Measurements from ENCODE around the gene DNAJC5.
"Not testable (repeated sequence)": the region's sequence is repeated elsewhere in the genome, so short reads cannot be mapped to it uniquely, and the experiment has no call there.

The DNAJC5 gene

GRCh38 chr20:63894358-63895201 lies at the start of gene DNAJC5:
Gene DNAJC5 (plus strand): TSS chr20:63895126. CDS start chr20:63928346, 33,220 bp downstream.
- peak; percentile 97 for DNase-seq

- DNase-seq: no peak
Measured at GRCh38 chr20:63846128-63846771, 48.7 kb upstream of the DNAJC5 start.

- no peak for DNase-seq
Measured at GRCh38 chr20:63846888-63847236, 48.1 kb upstream of the DNAJC5 start.

DNA sequence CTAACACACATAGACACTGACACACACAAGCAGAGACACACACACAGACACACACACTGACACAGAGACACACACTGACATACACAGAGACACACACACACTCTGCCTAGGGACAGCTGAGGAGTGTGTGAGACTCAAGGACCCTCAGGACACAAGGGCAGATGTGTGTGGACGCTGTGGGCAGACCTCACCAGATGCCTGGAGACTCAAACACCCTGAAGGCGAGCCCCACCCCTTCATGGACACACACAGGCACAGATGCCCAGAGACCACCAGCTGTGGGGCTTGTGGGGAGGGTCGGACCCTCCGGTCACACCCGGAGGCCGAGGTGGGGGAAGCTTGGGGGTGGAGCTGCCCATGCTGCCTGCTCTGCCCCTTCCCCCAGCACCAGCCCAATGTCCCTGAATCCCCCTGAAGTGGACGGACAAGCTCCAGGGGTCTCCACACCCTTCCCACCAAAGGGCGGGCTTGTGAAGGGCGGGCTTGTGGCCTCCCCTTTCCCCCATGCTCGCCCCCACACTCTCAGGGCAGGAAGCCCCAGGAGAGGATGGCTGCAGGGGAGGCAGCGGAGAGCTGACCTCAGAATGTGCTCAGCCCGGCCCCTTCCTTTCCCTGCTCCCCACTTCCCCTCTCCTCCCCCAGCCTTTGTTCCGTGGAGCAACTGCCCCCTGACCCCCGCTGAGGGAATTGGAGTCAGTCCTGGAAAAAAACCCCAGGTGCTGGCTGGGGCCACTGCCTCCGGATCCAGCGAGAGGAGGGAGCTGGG lies 47.5 kb upstream of the DNAJC5 start:
- DNase-seq: no peak

GRCh38 chr20:63848003-63848911 lies 46.7 kb upstream of the DNAJC5 start:
- no peak for DNase-seq

- DNase-seq: peak; percentile 77
Measured at GRCh38 chr20:63850689-63851547, 44.0 kb upstream of the DNAJC5 start.

GRCh38 chr20:63851548-63851943 lies 43.4 kb upstream of the DNAJC5 start:
- DNase-seq: not testable (repeated sequence)

GRCh38 chr20:63853733-63854068 lies 41.2 kb upstream of the DNAJC5 start:
- DNase-seq: not testable (repeated sequence)

DNA sequence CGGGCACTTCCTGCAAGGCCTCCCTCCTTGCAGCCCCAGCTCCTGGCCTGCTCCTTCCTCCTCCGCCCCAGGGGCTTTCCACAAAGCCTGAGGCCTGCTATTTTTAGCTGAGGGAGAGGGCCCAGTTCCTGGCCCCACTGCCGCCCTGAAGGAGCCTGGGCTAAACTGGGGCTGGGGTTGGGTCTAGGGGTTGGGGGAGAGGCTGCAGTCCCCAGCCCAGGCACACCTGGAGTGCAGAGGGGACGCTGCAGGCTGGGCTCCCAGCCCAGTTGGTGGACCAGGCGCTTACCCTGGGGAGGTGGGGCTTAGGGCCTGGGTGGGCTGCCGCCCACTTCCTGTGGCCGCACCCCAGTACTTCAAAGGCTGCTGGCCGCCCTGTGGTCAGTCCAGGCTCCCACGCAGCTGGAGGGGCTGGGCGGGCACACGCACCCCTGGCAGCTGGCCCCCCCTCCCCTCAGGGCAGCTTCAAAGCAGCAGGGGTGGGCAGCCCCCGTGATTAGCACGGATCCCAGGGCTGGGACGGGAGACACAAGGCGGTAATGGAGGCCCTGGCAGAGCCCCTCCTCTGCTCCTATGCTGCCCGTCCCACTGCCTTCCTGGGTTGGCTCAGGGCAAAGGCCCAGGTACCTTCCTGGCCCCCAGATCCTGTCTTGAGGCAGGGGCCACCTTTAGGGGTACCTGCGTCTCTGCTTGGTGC lies 40.7 kb upstream of the DNAJC5 start:
- DNase-seq: no peak

- DNase-seq: no peak
Measured at GRCh38 chr20:63854766-63855362, 40.1 kb upstream of the DNAJC5 start.

DNA sequence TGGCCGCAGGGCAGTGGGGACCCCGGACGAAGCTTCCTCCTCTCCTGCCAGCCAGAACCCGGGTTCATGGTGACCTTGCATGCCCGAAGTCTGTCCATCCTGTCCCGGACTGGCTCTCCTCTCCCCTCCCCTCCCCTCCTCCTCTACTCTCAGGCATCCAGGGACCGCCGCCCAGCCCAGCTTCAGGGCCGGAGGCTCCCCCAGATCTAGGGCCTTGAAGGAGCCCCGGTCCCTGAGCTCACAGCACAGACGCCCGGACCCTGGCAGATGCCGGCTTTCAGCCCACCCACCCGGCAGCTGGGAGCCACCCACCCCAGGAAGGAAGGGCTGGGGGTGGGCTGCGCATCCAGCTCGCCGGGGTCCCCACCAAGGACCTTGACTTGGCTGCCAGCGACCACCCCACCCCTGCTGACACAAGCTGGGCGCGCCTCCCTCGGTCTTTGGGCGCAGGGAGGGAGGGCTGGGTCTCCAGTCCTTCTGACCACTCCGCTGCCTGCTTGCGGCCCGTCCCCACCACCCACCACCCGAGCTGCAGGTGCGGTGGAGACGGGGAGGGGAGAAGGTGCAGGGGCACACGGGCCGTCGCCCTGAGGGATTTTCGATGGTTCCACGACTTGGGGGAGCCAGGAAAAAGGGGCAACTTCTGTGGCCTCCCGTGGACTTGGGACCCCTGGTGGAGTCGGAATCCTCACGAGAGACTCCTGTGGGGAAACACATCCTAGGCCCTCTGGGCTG lies 39.4 kb upstream of the DNAJC5 start:
- DNase-seq: no peak

DNA sequence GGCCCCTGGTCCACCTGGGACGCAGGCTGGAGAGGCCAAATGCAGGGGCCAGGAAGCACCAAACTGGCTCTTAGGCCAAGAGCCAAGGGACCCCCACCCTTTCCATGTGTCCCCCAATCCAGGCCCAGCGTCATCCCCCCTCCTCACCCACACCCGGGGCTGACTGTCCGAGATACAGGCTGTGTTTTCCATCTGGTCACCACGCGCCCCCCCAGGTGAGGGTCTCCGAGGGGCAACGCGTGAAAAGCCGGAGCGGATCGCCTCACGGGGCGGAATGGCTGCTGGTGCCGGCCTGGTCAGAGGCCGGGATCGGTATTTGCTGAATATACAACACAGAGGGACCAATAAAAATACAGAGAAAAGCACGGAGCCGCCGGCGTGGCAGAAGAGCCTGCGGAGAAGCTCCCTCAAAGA lies 38.8 kb upstream of the DNAJC5 start:
- no peak for DNase-seq

DNA sequence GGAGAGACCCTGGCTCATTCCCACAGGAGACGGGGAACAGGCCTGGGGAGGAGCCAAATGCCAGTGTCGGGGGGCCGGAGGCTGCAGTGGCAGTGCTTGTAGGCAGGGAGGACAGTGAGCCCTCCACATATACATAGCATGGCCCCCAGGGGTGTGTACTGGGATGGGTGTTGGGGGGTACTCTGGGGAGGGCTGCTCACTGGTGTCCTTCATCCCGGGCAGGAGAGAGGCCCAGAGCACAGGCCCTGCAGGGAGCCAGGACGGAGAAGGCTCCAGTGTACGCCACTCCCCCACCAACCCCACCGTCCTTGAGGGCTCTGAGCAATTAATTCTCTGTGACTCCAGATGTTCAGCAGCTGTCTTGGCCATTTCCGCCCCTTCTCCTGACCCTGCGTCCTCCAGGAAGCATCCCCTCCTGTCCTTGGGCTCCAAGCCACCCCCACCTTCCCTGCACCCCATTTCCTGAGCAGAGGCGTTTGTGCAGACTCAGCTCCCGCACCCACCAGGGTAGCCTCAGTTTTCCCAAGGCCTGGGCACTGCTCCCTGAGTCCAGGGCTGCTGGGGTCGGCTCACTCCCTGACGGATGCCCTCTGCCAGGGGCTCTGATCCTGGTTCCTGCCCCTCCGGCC lies 37.0 kb upstream of the DNAJC5 start:
- no peak for DNase-seq

DNA sequence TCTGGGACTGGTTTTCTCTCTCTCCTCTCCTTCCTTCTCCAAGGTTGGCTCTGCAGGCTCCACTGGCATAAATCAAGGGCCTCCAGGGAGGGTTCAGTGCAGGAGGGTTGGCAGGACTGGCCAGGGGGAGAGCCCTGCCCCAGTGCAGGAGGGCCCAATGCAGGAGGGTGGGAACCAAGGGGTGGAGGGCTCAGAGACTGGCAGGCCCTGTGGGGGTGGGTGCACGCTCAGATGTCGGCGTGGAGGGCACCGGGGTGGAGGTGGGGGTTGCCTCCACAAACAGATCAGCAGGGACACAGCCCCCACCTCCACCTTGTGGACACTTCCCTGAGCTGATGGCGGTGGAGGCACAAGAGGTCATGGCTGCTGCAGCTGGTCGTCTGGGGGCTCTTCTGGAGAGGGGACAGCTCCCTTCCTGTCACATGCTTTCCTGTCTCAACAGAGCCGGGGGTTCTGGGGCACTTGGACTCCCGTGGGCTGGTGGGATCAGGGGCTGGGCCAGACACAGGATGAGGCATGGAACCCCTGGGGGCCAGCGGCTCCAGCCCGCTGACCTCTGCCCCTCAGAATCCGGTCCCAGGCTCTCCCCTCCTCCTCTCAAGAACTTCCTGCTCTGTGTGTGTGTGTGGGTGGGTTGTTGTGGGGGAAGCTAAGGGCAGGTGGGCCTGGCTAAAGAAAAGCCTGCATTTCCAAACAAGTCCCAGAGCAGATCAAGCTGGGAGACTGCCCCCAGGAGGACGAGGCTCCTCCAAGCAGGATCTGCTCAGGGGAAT lies 36.3 kb upstream of the DNAJC5 start:
- no peak for DNase-seq

DNA sequence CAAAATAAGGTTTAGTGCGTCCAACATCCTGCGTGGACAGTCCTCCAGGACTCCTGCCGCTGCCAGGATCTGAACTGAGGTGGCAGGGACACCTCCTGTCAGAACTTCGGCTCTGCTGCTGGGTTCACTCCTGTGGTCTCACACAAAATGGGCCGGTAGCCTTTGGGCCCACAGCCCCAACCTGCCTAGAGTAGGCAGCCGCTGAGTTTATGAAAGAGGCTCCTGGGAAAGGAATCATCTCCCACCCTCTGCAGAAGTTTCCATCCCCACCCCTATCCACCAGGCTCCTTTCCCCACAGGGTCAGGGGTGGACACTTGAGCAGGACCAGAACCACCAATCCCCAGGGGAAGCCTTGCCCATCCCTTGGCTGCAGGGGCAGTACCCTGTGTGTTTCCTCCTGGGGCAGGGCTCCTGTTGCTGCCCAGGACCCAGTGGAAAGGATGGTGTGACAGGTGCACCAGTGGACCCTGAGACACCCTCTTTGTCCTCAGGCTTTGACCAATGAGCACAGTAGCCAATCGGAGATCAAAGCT lies 35.7 kb upstream of the DNAJC5 start:
- DNase-seq: no peak

DNA sequence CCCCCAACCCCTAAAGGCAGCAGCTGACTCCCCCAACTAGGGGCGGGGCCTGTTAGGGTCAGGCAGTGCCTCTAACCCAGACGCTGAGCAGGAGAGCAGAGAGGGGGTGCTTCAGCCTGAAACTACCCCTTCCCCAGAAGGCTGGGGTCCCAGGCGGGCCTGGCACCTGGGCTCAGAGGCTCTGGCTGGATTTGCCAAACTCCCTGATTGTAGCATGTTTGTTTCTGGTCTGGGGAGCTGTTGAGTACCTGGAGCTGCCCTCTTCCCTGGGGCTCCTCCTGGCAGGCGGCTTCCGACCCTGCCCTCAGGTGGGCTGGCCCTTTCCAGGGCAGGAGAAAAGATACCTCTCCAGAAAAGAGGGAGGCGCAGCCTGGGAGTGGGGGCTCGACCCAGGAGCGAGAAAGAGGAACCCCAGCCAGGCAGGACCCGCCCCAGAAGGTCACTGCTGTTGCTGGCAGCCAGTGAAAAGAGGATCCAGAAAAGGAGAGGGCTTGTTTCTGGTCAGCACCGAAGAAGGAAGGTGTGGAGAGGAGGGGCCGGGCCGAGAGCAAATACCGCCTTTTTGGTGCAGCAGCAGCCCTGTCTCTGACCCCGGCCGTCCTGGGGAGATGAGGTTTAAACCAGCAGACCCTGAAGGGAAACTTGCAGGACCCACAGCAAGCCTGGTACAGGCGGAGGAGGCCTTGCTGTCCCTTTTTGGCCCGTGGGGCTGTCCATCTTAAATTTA lies 34.4 kb upstream of the DNAJC5 start:
- DNase-seq: no peak

DNA sequence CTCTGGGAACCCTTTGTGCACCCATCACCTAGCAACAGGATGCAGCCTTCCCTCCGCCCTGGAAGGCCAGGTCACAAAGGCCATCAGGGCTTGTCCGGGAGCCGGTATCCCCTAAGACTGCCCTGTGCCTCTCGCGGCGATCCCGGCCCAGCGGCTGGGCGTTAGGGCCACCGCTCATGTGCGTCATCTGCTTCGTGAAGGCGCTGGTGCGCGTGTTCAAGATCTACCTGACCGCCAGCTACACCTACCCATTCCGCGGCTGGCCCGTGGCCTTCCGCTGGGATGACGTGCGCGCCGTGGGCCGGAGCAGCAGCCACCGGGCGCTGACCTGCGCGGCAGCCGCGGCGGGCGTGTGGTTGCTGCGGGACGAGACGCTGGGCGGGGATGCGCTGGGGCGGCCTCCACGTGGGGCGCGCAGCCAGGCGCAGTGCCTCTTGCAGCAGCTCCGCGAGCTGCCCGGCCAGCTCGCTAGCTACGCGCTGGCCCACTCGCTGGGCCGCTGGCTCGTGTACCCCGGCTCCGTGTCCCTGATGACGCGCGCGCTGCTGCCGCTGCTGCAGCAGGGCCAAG lies 33.5 kb upstream of the DNAJC5 start, which contains the start of gene ABHD16B:
TSS of gene ABHD16B (plus strand) at position 134 of the 570 bp plus-strand sequence. CDS start at position 177, 43 bp downstream.
- DNase-seq: no peak

Data from activated CD4-positive, alpha-beta T cell treated with anti-CD3 and anti-CD28 coated beads for 48 hours (primary cell).